Activated CD8-positive, alpha-beta memory T cell treated with anti-CD3 and anti-CD28 coated beads for 4 hours (primary cell): ENCODE data around the gene RFWD3.
"Not testable (repeated sequence)": the region's sequence is repeated elsewhere in the genome, so short reads cannot be mapped to it uniquely, and the experiment has no call there.

ENCODE experiments used
- DNase-seq, 2 donors: peaks; one replicate each; pipeline ENCODE4 v3.0.0-alpha.2; 2020; ENCODE audit warnings: low read depth in 2 of 2

RFWD3 gene

GRCh38 chr16:74666425-74667254 is at the start of gene RFWD3:
TSS of gene RFWD3 (minus strand) at chr16:74666877. CDS start at chr16:74661449, 5,428 bp downstream.
- peak; percentile 88 to 96 for DNase-seq

DNA sequence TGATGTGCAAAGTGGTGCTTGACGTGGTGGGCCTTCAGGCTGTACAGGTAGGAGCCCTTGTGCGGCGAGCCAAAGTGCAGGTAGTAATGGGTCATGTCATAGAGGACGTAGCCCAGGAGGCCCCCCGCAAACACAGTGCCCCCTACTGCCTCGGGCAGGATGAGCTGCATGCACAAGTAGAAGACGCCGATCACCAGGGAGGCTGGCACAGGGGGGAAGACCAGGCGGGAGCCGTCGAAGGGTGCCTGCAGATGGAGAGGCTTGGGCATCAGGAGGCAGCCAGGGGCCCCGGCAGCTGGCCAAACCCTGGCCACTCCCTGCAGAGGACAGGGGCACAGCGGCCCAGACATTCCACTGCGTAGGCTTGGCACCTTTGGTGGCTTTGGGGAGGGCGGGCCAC is 49.7 kb upstream of the RFWD3 start:
- DNase-seq, result no peak

GRCh38 chr16:74713876-74714275 is 47.2 kb upstream of the RFWD3 start:
- DNase-seq, result no peak

DNA sequence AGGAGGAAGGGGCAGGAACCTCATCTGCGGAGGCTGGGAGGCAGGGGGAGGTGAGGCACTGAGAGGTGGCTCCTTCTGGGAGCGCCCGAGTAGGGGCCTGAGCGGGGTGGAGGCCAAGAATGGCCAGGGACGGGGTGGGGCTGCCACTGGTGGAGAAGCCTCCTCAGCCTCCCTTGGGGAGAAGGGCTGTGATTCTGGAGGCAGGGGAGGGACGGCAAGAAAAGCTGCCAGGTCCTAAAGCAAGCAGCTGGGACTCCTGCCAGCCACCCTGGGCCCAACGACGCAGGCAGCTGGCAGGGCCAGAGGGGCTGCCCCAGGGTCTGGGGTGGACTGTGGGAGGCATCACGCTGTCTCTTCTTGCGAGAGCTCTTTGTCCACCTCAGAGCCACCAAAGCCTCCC is 46.6 kb upstream of the RFWD3 start:
- no peak for DNase-seq

- no peak for DNase-seq
These were observed 45.3 kb upstream of the RFWD3 start for GRCh38 chr16:74711938-74712337.

- no peak for DNase-seq
These were observed 43.7 kb upstream of the RFWD3 start for GRCh38 chr16:74710401-74710800.

DNA sequence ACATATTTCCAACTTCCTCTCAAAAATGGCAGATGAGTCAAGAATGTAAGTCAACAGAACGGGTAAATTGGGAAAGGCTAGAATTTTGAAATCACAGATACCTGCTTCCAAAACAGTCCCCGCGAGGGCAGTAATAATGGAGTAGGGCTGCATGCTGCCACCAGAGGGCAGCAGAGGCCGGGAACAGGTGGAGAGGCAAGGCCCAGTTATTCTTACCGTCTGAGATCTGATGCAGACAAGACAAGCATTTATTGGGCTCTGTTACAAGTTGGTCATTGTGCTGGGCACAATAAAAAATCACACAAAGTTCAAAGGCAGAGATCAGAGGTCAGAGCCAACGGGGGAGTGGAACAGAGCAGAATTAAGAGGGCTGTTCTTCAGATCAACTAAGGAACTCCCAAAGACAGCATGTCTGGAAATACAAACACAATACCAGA is 42.8 kb upstream of the RFWD3 start:
- peak; percentile 58 to 63 for DNase-seq

- DNase-seq, result peak; percentile 40 to 46
These were observed 34.0 kb upstream of the RFWD3 start, which contains the start of gene MLKL for GRCh38 chr16:74700438-74701225. TSS of gene MLKL (minus strand) at chr16:74700862. CDS start at chr16:74695757, 5,105 bp downstream.

GRCh38 chr16:74700116-74700437 is 33.4 kb upstream of the RFWD3 start:
- DNase-seq, result peak in 1 of 2 donors; percentile 4

DNA sequence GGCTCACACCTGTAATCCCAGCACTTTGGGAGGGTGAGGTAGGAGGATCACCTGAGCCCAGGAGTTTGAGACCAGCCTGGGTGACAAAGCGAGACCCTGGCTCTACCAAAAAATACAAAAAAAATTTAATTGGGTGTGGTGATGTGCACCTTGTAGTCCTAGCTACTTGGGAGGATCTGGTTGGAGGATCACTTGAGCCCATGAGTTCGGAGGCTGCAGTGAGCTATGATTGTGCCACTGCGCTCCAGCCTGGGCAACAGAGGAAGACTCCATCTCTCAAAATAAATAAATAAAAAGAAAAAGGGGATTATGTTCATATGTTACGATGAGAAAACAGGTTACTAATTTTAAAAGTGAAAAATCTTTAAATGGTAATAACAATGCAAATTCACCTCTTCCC is 33.0 kb upstream of the RFWD3 start:
- no peak for DNase-seq

DNA sequence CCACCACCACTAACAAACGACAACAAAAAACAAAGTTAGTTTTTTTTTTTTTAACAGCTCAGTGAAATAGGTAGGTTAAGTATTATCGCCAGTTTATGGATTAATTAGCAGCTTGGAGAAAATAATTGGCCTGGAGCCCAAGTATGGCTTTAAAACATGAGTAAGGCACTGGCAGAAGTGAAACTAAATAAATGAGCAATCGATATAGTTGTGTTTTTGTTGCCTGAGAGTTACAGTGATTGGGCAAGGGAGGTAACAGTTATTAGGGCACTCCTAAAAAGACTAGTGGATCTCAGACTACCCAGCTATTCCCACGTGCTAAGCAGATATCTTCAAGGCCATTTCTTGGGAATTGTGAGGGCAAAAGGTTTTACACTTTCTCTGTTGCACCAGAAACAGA is 31.5 kb upstream of the RFWD3 start:
- DNase-seq, result no peak

DNA sequence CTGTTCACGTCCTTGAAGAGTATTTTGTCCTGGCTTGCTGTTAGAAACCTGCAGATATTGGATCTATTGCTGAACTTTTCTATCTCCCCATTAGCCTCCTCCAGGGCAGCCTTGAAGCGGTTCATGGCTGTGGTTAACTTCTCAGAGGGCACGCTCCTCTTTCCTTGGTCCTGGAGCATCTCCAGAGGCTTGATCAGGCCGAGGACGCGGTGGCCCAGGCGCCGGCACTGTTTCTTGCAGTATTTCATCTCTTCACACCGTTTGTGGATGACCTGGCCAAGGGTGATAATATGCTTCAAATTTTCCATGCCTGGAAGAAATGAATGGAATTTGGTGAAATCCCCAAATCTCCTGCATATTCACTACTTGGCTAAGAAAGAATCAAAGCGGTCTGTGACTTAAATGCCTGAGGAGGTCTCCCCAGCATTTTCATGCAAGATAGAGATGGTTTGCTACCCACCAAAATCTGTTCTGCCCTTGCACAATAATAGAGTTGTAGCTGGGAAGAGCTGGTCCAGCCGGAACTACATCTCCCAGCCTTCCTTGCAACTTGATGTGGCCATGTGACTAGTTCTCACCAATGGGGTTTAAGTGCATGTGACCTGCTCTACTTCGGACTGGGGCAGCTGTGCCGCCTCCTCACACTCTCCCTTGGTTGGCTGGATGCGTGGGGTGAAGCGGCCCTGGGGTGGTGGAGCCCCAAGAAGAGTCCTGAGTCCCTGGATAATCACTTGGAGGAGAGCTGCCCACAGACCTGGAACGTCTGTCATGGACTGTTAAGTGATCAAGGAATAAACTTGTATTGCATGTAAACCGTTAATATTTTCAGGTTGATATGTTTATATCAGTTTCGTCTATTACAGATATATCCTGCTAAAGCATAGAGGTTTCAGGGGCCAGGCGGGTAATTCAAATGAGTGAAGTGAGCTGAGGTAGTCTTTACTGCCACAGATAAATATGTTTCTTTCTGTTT is 29.1 kb upstream of the RFWD3 start:
- DNase-seq, result peak; percentile 14 to 30

DNA sequence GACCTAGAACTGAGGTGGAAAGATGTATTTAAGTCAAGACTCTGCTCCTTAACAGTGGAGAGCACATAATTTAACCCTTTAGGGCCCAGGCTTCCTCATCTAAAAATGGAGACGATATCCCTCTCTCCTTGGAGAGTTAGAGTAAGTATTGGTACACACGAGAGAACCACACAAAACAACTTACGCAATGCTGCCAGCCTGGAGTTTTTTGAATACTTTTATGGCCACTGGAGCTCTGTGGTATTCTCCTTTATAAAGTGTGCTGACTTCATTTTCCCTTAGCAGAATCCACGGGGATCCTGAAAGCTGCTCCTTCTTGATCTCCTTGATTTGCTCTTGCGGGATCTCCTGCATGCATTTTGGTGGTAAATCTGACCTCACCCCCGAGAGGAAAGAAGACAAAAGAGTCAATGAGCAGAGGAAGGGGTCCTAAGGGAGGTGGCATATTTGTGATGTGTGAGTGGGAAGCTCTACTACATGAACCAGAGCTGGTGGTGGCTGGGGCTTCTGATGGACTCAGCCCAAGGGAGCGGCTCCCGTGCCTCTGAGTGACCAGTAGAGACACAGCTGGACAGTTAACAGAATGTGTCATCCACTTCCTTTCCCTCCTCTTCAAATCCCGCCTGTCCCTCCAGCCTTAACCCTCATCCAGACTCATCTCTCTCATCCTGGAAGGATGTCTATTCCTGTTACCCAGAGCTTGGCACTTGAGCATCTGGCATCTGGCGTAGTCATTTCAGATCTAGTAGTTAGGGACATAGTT is 24.6 kb upstream of the RFWD3 start:
- no peak for DNase-seq

GRCh38 chr16:74682556-74682955 is 15.9 kb upstream of the RFWD3 start:
- no peak for DNase-seq

GRCh38 chr16:74680681-74681080 is 14.0 kb upstream of the RFWD3 start:
- no peak for DNase-seq

DNA sequence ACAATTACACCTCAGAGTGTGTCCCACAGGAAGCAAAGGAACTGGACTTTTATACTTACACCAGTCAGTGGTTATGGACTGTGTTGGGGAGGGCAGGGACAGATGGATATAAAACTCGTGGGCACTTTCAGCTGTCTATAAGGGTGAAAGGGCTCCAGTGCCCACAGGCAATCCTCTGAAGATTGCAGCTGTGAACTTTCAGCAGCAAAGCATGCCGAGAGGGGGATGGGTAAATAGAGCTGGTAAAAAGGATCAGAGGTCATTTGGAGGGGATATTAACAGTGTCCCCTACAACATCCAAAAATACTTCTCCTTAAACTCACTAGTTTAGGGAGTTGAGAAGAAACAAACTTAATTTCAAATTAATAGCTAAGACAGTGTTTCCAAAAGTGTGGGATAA is 13.3 kb upstream of the RFWD3 start:
- no peak for DNase-seq

DNA sequence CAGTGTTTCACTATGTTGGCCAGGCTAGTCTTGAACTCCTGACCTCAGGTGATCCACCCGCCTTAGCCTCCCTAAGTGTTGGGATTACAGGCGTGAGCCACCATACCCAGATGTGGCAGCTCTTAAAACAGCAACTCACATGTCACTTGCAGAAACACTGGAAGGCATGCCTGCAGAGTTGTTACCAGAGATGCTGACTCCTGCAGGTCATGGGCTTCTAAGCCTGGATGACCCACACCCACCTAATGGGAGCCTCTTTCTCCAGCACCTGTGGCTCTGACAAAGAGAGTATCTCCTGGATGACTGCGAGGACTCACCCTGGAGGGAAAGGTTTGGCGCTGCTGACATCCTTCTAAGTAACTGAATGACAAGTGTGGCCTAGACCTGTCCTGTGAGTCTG is 11.2 kb upstream of the RFWD3 start:
- no peak for DNase-seq

- DNase-seq, result no peak
These were observed 7.2 kb upstream of the RFWD3 start for GRCh38 chr16:74673876-74674275.

- not testable (repeated sequence) for DNase-seq
These were observed 2.2 kb upstream of the RFWD3 start for GRCh38 chr16:74668877-74669276.

DNA sequence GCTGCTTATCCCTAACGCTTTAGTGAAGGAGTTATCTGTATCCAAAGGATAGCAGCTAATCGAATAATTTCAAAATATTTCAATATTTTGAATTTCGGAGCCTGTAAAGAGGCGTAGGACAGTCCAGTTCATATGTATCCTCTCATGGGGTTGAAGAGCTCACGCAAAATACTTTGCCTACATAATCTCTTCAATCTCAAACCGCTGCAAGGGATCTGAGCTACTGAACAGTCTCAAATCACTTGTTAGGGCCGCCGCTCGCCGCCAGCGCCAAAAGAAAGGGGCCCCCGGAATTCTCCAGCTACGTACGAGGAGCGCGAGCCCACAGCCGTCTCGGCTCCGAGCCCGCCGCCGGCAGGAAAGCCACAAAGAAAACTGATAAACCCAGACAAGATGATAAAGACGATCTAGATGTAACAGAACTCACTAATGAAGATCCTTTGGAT is 601 bp upstream of the RFWD3 start:
- no peak for DNase-seq

- DNase-seq, result no peak
These were observed 661 bp downstream of the RFWD3 start for GRCh38 chr16:74666010-74666421.
